Endometrium (tissue), 2 donors: ENCODE data around the gene DEFB110.

Source experiments
- FAIRE-seq: peaks from 2 replicates; lab custom pipeline; 2012; peaks lifted over from hg19 to GRCh38; lab: Jason Lieb, UNC
- donor health status: control.
- donor health status: control.

DEFB110 gene

GRCh38 chr6:50021894-50022293 is at the start of gene DEFB110:
Gene DEFB110, minus strand, starts transcription at chr6:50021994. Its CDS starts 59 bp downstream, at chr6:50021935.
- no peak for FAIRE-seq

- FAIRE-seq: no peak
Observed at GRCh38 chr6:50070101-50070500, 48.3 kb upstream of the DEFB110 start.

GRCh38 chr6:50062051-50062450 is 40.3 kb upstream of the DEFB110 start:
- no peak for FAIRE-seq

- FAIRE-seq: no peak
Observed at GRCh38 chr6:50056242-50056641, 34.4 kb upstream of the DEFB110 start.

- no peak for FAIRE-seq
Observed at GRCh38 chr6:50049829-50050228, 28.0 kb upstream of the DEFB110 start, which contains the start of gene DEFB112. Gene DEFB112, minus strand, starts transcription at chr6:50049929. Its CDS starts 60 bp downstream, at chr6:50049869.

- FAIRE-seq: no peak
Observed at GRCh38 chr6:50047026-50047425, 25.2 kb upstream of the DEFB110 start.

- no peak for FAIRE-seq
Observed at GRCh38 chr6:50030777-50031562, 9.2 kb upstream of the DEFB110 start.

- FAIRE-seq: no peak
Observed at GRCh38 chr6:50030350-50030749, 8.6 kb upstream of the DEFB110 start.

- FAIRE-seq: no peak
Observed at GRCh38 chr6:50025258-50025657, 3.5 kb upstream of the DEFB110 start.

GRCh38 chr6:50007819-50008218 is 14.0 kb downstream of the DEFB110 start:
- FAIRE-seq: no peak

GRCh38 chr6:50003139-50003538 is 18.7 kb downstream of the DEFB110 start:
- FAIRE-seq: no peak

GRCh38 chr6:49995278-49995677 is 26.5 kb downstream of the DEFB110 start:
- FAIRE-seq: no peak

GRCh38 chr6:49988900-49989299 is 32.9 kb downstream of the DEFB110 start:
- FAIRE-seq: no peak

- no peak for FAIRE-seq
Observed at GRCh38 chr6:49987749-49988148, 34.0 kb downstream of the DEFB110 start.

- no peak for FAIRE-seq
Observed at GRCh38 chr6:49986551-49986950, 35.2 kb downstream of the DEFB110 start.

GRCh38 chr6:49982046-49982445 is 39.7 kb downstream of the DEFB110 start:
- no peak for FAIRE-seq

GRCh38 chr6:49980898-49981297 is 40.9 kb downstream of the DEFB110 start:
- FAIRE-seq: no peak

- no peak for FAIRE-seq
Observed at GRCh38 chr6:49979584-49979983, 42.2 kb downstream of the DEFB110 start.

- no peak for FAIRE-seq
Observed at GRCh38 chr6:49978332-49979226, 43.2 kb downstream of the DEFB110 start.

- no peak for FAIRE-seq
Observed at GRCh38 chr6:49969605-49970004, 52.2 kb downstream of the DEFB110 start, which contains the start of gene DEFB113. Gene DEFB113, minus strand, starts transcription at chr6:49969625. Its CDS starts 0 bp downstream, at chr6:49969625.
